IPS DF 6.9 (cell line): ENCODE results near the gene HACD2.

ENCODE experiments used
- DNase-seq: peaks from one replicate; pipeline ENCODE4 v3.0.0-alpha.2; 2013; ENCODE audit warnings: low read depth, low spot score
- H3K27ac ChIP-seq: one replicate; pipeline ENCODE4 v1.5.1; 2013; ENCODE audit warnings: low read length, control low read depth
- H3K27me3 ChIP-seq: 2 replicates; pipeline ENCODE4 v1.6.1; 2013; ENCODE audit warnings: mild to moderate bottlenecking, low read length; ENCODE audit not compliant: control insufficient read depth, insufficient read depth
- H3K36me3 ChIP-seq: 2 replicates; pipeline ENCODE4 v1.6.1; 2013; ENCODE audit warnings: low read length; ENCODE audit not compliant: control insufficient read depth, insufficient read depth
- H3K4me1 ChIP-seq: 2 replicates; pipeline ENCODE4 v1.6.1; 2013; ENCODE audit warnings: low read length; ENCODE audit not compliant: control insufficient read depth, insufficient read depth
- H3K4me3 ChIP-seq: 2 replicates; pipeline ENCODE4 v1.5.1; 2013; ENCODE audit warnings: mild to moderate bottlenecking, low read length
- H3K9me3 ChIP-seq: 2 replicates; pipeline ENCODE4 v1.6.1; 2013; ENCODE audit warnings: low read length, inconsistent platforms; ENCODE audit not compliant: control insufficient read depth, insufficient read depth
- WGBS: extraction: QIAGEN DNeasy Blood & Tissue Kit; methylation state at CpG from one replicate; pipeline ENCODE4 v1.1.7; 2013; ENCODE audit warnings: mixed read lengths, missing lambda C conversion rate; ENCODE audit not compliant: insufficient read length, insufficient coverage; 5-methylcytosine and 5-hydroxymethylcytosine counted together

Gene HACD2

GRCh38 chr3:123571973-123572365, 12.9 kb downstream of the HACD2 start:
- H3K36me3 ChIP-seq = no peaks in the 10 kb centered on the region
- H3K9me3 ChIP-seq = no peaks in the 10 kb centered on the region
- WGBS = no CpG with 5 or more reads among the region's 2 CpGs
- no peaks in the 10 kb centered on the region for H3K27me3 ChIP-seq
- no peak overlapping the region for H3K27ac ChIP-seq
- no peak overlapping the region for H3K4me3 ChIP-seq
- H3K4me1 ChIP-seq = 0 out of 2 replicates have a peak, but pooled peaks cover 1% of the 10 kb centered on the region
- DNase-seq = no peak

DNA sequence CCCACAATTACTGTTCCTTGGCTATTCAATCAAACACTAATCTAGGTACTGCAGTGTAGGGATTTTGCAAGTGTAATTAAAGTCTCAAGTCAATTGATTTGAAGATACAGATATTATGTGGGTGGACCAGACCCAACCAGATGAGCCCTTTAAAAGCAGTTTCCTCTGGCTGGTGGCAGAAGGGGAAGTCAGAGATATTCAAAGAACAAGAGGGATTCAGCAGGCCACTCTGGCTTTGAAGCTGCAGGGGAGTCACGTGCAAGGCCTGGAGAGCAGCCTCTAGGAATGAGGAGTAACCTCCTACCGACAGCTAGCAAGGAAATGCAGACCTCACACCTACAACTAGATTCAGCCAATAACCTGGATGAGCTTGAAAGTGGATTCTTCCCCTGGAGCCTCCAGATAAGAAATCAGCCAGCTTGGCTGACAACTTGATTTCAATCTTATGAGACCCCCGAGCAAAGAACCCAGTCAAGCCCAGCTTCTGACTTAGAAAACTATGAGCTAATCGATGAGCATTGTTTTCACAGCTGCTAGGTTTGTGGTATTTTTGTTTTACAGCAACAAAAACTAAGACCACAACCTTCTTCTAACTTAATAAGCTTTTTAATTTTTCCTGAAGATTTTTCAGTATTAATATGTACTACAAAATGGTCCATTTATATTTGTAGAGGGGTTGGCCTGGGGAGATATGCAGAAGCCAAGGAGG, 13.4 kb downstream of the HACD2 start:
- Histone ChIP-seq H3K4me3 (no peak overlapping the region), H3K9me3 (no peaks in the 10 kb centered on the region), H3K27me3 (no peaks in the 10 kb centered on the region), H3K36me3 (no peaks in the 10 kb centered on the region), H3K27ac (no peak overlapping the region), H3K4me1 (0 out of 2 replicates have a peak, but pooled peaks cover 1% of the 10 kb centered on the region)
- no CpG with 5 or more reads among the region's 4 CpGs for WGBS
- DNase-seq = no peak

GRCh38 chr3:123568875-123569274, 16.0 kb downstream of the HACD2 start:
- no peaks in the 10 kb centered on the region for H3K36me3 ChIP-seq
- H3K4me1 ChIP-seq = 0 out of 2 replicates have a peak, but pooled peaks cover 1% of the 10 kb centered on the region
- no peaks in the 10 kb centered on the region for H3K27me3 ChIP-seq
- no peak overlapping the region for H3K27ac ChIP-seq
- no peak overlapping the region for H3K4me3 ChIP-seq
- no peaks in the 10 kb centered on the region for H3K9me3 ChIP-seq
- no peak for DNase-seq

GRCh38 chr3:123568034-123568433, 16.8 kb downstream of the HACD2 start:
- Histone ChIP-seq H3K27ac (no peak overlapping the region), H3K4me3 (no peak overlapping the region), H3K36me3 (no peaks in the 10 kb centered on the region), H3K4me1 (0 out of 2 replicates have a peak, but pooled peaks cover 1% of the 10 kb centered on the region), H3K9me3 (no peaks in the 10 kb centered on the region), H3K27me3 (no peaks in the 10 kb centered on the region)
- DNase-seq = no peak
- no CpG with 5 or more reads among the region's 7 CpGs for WGBS

GRCh38 chr3:123564056-123564455, 20.8 kb downstream of the HACD2 start:
- H3K9me3 ChIP-seq = no peaks in the 10 kb centered on the region
- no peak overlapping the region for H3K4me3 ChIP-seq
- no peak overlapping the region for H3K27ac ChIP-seq
- H3K4me1 ChIP-seq = no peaks in the 10 kb centered on the region
- DNase-seq = no peak
- H3K27me3 ChIP-seq = no peaks in the 10 kb centered on the region
- no CpG with 5 or more reads among the region's 6 CpGs for WGBS
- H3K36me3 ChIP-seq = no peaks in the 10 kb centered on the region

- Histone ChIP-seq H3K4me1 (no peaks in the 10 kb centered on the region), H3K9me3 (no peaks in the 10 kb centered on the region), H3K27me3 (no peaks in the 10 kb centered on the region), H3K36me3 (no peaks in the 10 kb centered on the region), H3K27ac (no peak overlapping the region), H3K4me3 (no peak overlapping the region)
- WGBS = no CpG with 5 or more reads among the region's 1 CpG
- DNase-seq = no peak
These were observed 22.3 kb downstream of the HACD2 start for GRCh38 chr3:123562547-123562946.

- no peaks in the 10 kb centered on the region for H3K27me3 ChIP-seq
- no CpG with 5 or more reads among the region's 2 CpGs for WGBS
These were observed 23.7 kb downstream of the HACD2 start for GRCh38 chr3:123561188-123561587.

DNA sequence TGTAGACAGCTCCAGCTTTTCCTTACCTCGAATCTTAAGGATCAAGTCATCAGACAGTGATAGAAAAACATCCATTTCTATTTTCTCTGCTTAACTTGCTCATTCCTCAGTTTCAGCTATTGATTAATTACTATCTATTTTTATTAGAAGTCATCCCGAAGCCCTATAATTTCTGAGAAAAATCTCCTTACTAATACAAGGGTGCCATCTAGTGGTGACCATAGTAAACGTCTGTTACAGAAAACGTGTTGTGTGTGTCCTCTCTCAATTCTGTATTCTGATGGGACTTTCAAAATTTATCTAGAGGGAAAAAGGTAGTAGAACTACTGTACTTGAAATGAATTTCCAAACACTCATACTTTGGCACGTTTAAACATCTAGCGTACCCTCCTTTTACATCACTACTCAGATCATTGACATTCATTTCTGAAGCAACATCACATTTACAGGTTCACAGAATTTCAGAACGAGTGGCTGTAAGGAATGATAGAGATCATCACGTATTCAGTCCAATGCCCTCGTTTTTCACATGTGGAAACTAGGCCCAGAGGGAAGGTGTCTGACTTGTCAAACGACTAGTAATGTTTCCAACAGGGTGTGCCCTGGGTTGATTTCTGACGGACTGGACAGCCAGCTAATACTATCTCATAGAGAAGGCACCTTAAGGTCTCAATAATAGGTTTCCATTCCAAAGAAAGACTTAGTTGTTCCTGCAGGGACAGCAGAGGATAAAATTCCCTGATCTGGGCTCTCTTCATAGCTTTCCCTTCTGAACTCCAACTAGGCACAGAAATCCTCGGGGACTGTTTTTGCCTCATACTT, 25.6 kb downstream of the HACD2 start:
- no CpG with 5 or more reads among the region's 12 CpGs for WGBS
- H3K4me3 ChIP-seq = no peak overlapping the region
- no peaks in the 10 kb centered on the region for H3K36me3 ChIP-seq
- no peaks in the 10 kb centered on the region for H3K4me1 ChIP-seq
- no peaks in the 10 kb centered on the region for H3K9me3 ChIP-seq
- H3K27ac ChIP-seq = no peak overlapping the region
- DNase-seq = no peak
- no peaks in the 10 kb centered on the region for H3K27me3 ChIP-seq

More at GRCh38 chr3:123561188-123561587, 23.7 kb downstream of the HACD2 start:
- Histone ChIP-seq H3K9me3 (no peaks in the 10 kb centered on the region), H3K27ac (no peak overlapping the region), H3K36me3 (no peaks in the 10 kb centered on the region), H3K4me1 (no peaks in the 10 kb centered on the region), H3K4me3 (no peak overlapping the region)
- no peak for DNase-seq

DNA sequence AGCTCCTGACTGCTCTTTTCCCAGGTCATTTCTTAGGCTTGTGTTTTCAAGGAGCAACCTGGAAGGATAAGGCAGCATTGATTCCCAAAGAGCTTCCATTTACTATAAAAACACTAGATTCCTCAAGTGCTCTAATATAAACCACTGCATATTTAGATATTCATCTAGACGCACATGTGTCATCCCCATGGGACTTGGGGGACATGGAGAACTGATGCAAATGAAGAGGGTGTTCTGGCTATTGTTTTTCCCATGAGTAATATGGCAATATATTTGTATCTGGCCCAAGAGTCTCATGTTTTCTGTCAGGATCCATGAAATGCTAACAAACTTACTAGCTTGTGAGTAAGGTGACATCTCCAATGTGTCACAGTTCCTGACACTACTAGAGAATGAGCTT, 31.3 kb downstream of the HACD2 start:
- no peak overlapping the region for H3K4me3 ChIP-seq
- WGBS = no CpG with 5 or more reads among the region's 1 CpG
- DNase-seq = no peak

GRCh38 chr3:123552768-123553167, 32.1 kb downstream of the HACD2 start:
- Histone ChIP-seq H3K4me1 (no peaks in the 10 kb centered on the region), H3K9me3 (no peaks in the 10 kb centered on the region), H3K4me3 (no peak overlapping the region), H3K36me3 (no peaks in the 10 kb centered on the region), H3K27ac (no peak overlapping the region), H3K27me3 (no peaks in the 10 kb centered on the region)
- no peak for DNase-seq

More for the DNA sequence above, 31.3 kb downstream of the HACD2 start:
- Histone ChIP-seq H3K27me3 (no peaks in the 10 kb centered on the region), H3K27ac (no peak overlapping the region), H3K9me3 (no peaks in the 10 kb centered on the region), H3K36me3 (no peaks in the 10 kb centered on the region), H3K4me1 (no peaks in the 10 kb centered on the region)
